Tibial artery (tissue), 4 donors: Measurements from ENCODE around the gene GP1BA.

Experiments used
- DNase-seq, 2 donors: peaks; one replicate each; pipeline ENCODE4 v3.0.0-alpha.2; 2019
- H3K27ac ChIP-seq, 2 donors: fragments of 200-600 bp; sonication (generic) in 1 of 2; 1 replicate in 1 of 2; 2 replicates in 1 of 2; pipeline ENCODE4 v1.5.1; 2018 to 2019; ENCODE audit warnings: mild to moderate bottlenecking in 1 of 2
- H3K27me3 ChIP-seq, 2 donors: fragments of 200-600 bp; sonication (generic) in 1 of 2; one replicate each; pipeline versions ENCODE4 v1.5.1 to v1.6.0; 2016 to 2019
- H3K36me3 ChIP-seq, 3 donors: fragments of 200-600 bp; sonication (generic) in 2 of 3; one replicate each; pipeline ENCODE4 v1.5.1; 2016 to 2019; ENCODE audit warnings: mild to moderate bottlenecking in 2 of 3
- H3K4me1 ChIP-seq, 4 donors: fragments of 200-600 bp; sonication (generic) in 2 of 4; 1 replicate in 3 of 4; 2 replicates in 1 of 4; pipeline ENCODE4 v1.5.1; 2016 to 2019
- H3K4me3 ChIP-seq, 2 donors: fragments of 200-600 bp; sonication (generic) in 1 of 2; 1 replicate in 1 of 2; 2 replicates in 1 of 2; pipeline ENCODE4 v1.5.1; 2018 to 2019; ENCODE audit warnings: mild to moderate bottlenecking in 2 of 2
- H3K9me3 ChIP-seq, 3 donors: fragments of 200-600 bp; sonication (generic) in 1 of 3; one replicate each; pipeline ENCODE4 v1.5.1; 2016 to 2019
- CTCF ChIP-seq, 2 experiments: fragments of 200-600 bp in 1 of 2; fragments of 450-650 bp in 1 of 2; IDR thresholded peaks; one replicate each; pipeline ENCODE4 v1.5.1; 2017 to 2019; ENCODE audit warnings: antibody characterized with exemption in 2 of 2, mild to moderate bottlenecking in 1 of 2, moderate library complexity in 1 of 2
- intact Hi-C: fragments of 100-400 bp; cut with DNase I; formaldehyde crosslinking; loops from one replicate; pipeline ENCODE4 v1.15.0; 2023; ENCODE audit warnings: low total_unique reads

The GP1BA gene

GRCh38 chr17:4896332-4897197, 35.5 kb upstream of the GP1BA start:
- TF ChIP-seq CTCF (IDR thresholded peaks at IDR 0.05), result no peak
- H3K9me3 ChIP-seq, result no peaks in the 10 kb centered on the region
- peaks cover 0 to 27% (median 19%) of the 10 kb centered on the region in 4 donors for H3K4me1 ChIP-seq
- intact Hi-C loops, result no loop called here
- peaks cover 52 to 62% (median 58%) of the 10 kb centered on the region in 3 donors for H3K36me3 ChIP-seq
- peaks cover 0 to 32% of the 10 kb centered on the region in 2 donors for H3K27me3 ChIP-seq
- DNase-seq, result no peak
- H3K4me3 ChIP-seq, result no peak overlapping the region
- no peak overlapping the region for H3K27ac ChIP-seq

- intact Hi-C loops, result no loop called here
- no peak overlapping the region for H3K4me3 ChIP-seq
- peaks cover 0 to 29% (median 19%) of the 10 kb centered on the region in 4 donors for H3K4me1 ChIP-seq
- no peak overlapping the region for H3K27ac ChIP-seq
- DNase-seq, result no peak
- no peak for TF ChIP-seq CTCF (IDR thresholded peaks at IDR 0.05)
- peaks cover 0 to 33% of the 10 kb centered on the region in 2 donors for H3K27me3 ChIP-seq
- H3K9me3 ChIP-seq, result no peaks in the 10 kb centered on the region
- peaks cover 45 to 55% (median 51%) of the 10 kb centered on the region in 3 donors for H3K36me3 ChIP-seq
These were observed 34.8 kb upstream of the GP1BA start for GRCh38 chr17:4897198-4897687.

GRCh38 chr17:4897785-4898184, 34.3 kb upstream of the GP1BA start:
- no peak for DNase-seq
- intact Hi-C loops, result no loop called here
- Histone ChIP-seq H3K27ac (no peak overlapping the region), H3K36me3 (peaks cover 40 to 50% (median 45%) of the 10 kb centered on the region in 3 donors), H3K4me3 (no peak overlapping the region), H3K4me1 (peaks cover 0 to 35% (median 19%) of the 10 kb centered on the region in 4 donors), H3K9me3 (no peaks in the 10 kb centered on the region), H3K27me3 (peaks cover 0 to 33% of the 10 kb centered on the region in 2 donors)
- no peak for TF ChIP-seq CTCF (IDR thresholded peaks at IDR 0.05)

GRCh38 chr17:4898351-4898750, 33.7 kb upstream of the GP1BA start:
- H3K4me1 ChIP-seq, result peaks cover 0 to 41% (median 20%) of the 10 kb centered on the region in 4 donors
- DNase-seq, result no peak
- no peak overlapping the region for H3K4me3 ChIP-seq
- intact Hi-C loops, result no loop called here
- no peak for TF ChIP-seq CTCF (IDR thresholded peaks at IDR 0.05)
- H3K36me3 ChIP-seq, result peaks cover 34 to 44% (median 40%) of the 10 kb centered on the region in 3 donors
- H3K9me3 ChIP-seq, result no peaks in the 10 kb centered on the region
- H3K27ac ChIP-seq, result no peak overlapping the region
- H3K27me3 ChIP-seq, result peaks cover 0 to 33% of the 10 kb centered on the region in 2 donors

GRCh38 chr17:4898927-4899326, 33.1 kb upstream of the GP1BA start:
- Histone ChIP-seq H3K27ac (peak overlapping the region in 1 of 2 donors; percentile 33), H3K4me1 (peaks cover 0 to 45% (median 20%) of the 10 kb centered on the region in 4 donors), H3K27me3 (peaks cover 0 to 36% of the 10 kb centered on the region in 2 donors), H3K9me3 (no peaks in the 10 kb centered on the region), H3K4me3 (peak overlapping the region; percentile 49 to 59), H3K36me3 (peaks cover 30 to 38% (median 34%) of the 10 kb centered on the region in 3 donors)
- DNase-seq, result no peak
- TF ChIP-seq CTCF (IDR thresholded peaks at IDR 0.05), result no peak
- intact Hi-C loops, result no loop called here
